COR-L47 (cell line): Measurements from ENCODE around the gene LHFPL2.
"Not testable (repeated sequence)": the region's sequence is repeated elsewhere in the genome, so short reads cannot be mapped to it uniquely, and the experiment has no call there.

Source experiments
- DNase-seq: peaks from one replicate; lab custom pipeline; 2025; lab: John Stamatoyannopoulos, UW

Gene LHFPL2

DNA sequence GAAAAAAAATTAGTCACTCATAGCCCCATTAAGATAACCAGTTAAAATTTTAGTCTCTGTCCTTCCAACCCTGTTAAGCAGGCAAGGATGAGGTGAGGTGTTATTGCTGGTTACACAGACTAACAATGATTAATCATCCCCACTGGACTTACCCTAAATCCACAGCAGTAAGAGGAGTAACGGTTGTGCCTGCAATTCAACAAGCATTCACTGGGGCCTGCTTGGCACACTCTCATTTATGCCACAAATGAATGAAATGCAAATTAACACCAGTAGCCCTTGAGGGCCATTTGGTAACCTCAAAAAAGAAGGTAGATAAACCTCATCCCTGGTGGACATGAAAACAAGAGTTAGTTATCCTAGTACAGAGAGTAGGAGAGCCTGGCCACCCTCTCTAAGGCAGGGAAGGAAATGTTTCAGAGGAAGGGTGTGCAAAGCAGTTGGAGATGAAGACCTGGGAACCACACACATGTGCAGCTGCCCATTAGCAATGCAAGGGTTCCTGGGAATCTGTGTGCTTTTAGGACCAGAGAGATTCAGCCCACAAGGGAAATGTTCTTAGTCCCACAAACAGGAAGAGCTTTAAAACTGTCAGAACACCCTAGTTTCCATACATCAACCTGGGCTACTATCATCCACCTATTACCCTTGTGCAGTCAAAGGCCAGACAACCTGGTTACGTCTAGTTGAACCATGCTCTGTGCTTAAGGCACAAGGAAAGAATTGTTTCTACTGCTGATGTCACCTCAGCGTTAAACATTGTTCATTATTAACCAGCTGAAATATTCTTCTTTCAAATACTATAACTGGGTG, 7.7 kb downstream of the LHFPL2 start:
- no peak for DNase-seq

DNA sequence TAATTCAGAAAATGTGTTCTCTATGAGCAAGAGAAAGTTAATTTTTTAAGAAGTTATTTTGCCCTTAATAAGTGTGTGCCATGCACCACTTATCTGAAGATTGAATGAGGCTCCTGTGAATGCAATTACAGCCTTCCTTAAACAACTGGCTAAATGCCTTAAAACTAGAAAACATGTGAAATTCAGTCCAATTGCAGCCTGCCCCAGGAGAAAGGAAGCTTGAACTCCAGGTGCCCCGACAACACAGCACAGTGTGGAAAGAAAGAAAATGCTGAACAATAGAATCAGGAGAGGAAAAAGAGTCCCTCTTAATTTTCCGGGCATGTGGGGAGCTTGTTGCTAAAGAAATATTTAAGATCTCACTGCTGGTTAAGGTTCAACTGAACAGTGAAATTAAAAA, 8.8 kb downstream of the LHFPL2 start:
- DNase-seq: no peak

DNA sequence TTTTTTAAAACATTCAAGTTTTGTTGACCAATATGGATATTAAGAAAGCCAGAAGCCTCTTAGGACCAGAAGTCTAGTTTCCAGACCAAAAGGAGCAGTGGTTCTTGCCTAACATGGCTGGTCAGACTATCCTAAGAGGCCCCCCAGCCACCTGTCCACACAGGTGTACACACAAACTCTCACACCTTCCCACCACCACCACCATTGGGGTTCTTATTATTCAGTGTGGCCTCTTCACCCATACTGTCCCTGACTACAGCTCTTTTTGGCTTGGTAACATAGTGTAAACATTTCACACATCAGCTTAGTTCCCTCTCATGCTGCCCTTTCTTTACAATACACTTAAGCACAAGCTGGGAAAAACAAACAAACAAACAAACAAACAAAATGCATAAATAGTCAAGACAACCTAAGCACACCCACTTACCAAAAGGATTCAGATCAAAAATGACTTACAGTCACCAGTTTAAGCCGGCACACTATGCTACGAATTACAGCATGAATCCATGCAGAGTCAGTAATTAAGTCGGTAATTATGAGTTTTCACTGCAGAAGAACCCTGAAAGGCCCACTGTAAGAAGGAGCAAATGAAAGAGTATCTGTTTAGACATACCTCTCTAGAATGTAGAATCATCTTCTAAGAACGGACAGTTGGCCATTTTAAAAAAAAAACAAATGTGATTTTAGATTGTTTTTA, 9.5 kb downstream of the LHFPL2 start:
- DNase-seq: peak; percentile 34

DNA sequence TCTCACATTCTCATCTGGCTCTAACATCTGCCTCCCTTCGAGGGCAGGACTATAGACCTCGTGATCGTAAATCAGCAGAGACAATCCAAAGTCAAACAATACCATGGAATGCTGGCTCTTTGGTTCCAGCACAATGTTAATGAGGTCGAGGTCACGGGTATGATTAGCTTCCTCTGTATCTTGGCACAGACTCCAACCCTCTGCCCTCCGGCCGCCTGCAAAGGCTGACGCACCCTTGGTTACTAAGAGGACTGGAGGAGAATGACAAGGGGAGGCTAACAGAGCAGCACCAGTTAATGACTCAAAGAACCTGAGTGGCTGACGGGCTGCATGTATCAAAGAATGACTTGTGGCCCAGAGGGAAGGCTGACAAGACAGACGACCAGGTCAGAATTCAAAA, 10.1 kb downstream of the LHFPL2 start:
- peak; percentile 74 for DNase-seq

DNA sequence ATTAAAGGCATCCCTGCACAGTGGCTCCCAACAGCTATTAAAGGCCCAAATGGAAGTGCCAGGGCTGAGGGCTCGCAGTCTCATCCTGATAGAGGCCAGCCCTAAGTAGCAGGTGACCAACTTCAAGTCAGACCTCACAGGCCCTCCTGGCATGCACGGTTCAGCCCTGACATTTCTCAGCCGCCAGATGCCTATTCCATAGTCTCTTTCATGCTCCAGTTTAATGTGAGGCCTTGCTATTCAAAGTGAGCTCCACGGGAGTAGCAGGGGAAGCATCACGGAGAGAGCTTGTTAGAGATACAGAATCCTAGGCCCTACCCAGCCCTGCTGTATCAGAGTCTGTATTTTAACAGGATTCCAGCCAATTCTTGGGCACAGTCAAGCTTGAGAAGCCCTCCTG, 11.1 kb downstream of the LHFPL2 start:
- DNase-seq: no peak

DNA sequence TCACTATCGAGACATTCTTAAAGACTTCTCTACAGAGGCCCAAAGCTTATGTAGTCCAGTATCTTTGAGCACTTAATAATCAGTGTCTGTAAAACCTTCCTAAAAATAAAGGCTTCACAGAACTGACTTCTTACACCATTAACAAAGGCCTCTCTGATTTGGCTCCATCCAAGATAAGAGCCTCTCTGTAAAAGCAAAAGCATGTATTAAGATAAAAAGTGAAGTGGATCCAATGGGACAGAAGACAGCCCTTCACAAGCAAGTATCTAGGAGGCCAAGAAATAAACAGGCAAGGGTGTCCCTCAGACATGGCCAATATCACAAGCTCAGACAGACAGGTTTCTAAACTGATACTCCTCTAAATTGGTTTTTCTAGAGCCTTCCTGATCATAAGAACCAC, 11.9 kb downstream of the LHFPL2 start:
- DNase-seq: no peak

DNA sequence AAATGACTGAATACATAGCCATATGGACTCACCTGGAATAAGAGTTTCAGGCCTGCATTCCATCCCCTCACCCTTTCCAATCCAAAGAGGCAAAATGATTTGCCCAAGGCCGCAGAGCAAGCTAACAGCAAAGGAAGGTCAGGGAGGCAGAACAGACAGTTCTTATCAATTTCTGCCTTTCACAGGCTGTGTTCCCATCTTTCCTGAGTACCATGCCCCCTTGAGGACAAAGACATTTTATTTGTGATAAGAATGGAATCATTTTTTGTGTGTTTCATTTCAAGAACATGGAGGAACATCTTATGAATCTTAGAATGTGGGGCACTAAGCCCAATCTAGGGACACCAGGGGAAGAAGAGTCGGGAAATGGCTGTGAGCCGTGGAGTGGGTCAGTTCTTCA, 13.9 kb downstream of the LHFPL2 start:
- no peak for DNase-seq

DNA sequence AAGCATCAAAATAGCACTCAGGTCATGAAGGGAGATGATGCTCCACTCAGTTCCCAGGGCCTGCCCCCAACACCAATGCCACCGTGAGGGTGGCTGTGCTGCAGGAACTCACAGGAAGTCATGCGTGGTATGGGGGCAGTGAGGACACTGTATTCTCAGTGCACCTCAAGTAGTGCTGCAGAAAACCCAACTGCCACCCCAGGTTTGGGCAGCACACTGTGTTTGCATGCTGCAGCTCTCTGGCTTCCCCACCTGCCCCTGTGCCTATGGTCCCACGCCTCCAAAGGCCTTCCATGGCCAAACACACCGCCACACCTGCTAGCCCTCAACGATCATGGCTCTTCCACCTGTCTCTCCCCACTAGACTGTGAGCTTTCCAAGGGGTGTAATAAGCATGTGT, 14.3 kb downstream of the LHFPL2 start:
- DNase-seq: no peak

DNA sequence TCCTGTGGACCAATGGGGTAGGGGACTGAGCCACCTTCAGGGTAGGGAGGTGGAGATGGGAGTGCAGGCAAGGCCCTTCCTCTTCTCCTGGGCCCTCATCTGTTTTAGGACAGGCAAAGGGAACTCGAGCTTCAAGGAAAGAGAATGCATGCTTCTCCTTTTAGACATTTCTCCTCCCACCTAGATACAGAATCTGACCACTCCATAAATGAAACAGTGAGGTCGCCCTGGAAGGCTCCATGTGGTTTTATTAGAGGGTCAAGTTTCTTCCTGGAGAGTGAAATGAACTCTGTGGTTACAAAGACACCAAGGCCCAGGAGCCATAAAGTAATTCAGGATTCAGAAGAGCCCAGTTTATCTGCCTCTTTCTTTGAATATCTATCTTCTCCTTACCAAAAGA, 14.9 kb downstream of the LHFPL2 start:
- DNase-seq: no peak

DNA sequence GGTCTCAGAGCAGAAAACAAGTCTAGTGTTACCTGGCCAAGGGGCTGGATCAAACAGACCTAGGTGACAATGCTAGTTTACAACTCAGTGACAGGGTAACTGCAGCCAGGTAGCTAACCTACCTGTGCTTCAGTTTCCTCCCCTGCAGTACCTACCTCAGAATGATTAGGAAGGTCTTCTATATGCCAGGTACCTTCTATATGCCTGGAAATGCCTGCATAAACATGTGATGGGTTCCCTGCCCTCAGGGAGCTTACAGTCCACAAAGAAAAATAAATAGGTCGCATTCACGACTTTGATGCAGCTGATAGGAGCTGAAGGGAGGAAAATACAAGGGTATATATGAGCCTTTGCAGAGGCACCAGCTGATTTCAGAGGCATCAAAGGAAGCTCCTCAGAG, 16.1 kb downstream of the LHFPL2 start:
- no peak for DNase-seq

DNA sequence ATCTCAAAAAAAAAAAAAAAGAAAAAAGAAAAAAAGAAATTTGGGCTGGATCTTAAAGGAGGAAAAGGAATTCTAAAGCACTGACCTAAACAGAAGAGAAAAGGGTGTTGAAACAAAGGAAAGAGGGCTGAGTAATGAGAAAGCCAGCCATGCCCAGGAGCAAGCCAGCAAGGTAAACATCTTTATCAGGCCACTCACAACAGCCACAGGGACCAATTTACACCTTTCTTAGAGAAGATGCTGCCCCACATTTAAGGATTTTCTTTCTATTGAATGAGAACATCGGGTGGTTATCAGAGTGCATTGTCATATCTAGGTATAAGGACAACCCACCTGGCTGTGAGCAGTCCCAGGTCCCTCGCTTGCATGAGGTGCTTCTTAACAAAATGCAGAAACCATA, 16.6 kb downstream of the LHFPL2 start:
- no peak for DNase-seq

DNA sequence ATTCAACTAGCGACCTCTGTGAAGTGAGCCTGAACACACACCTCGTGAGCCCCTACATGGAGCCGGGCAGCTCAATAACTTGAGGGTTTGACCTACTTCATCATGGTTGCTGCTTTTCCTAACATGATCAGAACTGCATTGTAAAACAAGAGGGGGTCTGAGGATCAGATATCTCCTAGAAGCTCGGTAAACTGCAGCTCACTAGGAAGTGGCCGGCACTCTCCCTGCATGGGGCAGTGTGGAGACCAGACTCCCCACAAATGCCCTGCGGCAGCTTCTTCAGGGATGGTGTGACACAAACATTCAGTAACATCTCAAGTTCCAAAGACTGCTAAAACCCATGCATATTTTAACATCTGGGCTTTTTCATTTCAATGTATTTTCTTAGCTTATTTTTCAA, 18.5 kb downstream of the LHFPL2 start:
- DNase-seq: no peak

DNA sequence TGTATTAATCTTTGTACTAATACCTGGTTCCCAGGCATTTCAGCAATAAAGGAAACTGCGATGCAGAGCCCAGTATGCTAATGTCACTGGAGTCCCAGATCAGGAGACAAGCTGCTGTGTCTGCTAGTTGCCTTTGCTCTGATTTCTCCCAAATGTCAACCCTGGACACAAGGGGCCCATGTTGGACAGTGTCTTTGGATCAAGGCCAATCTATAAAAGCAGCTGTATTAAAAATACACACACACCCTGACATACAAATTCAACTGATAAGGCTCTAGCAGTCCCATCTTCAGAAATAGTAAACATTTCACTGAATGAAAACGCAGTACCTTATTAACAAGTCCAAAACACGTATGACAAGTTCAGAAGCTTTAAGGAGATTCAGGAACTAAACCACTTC, 18.9 kb downstream of the LHFPL2 start:
- DNase-seq: no peak

DNA sequence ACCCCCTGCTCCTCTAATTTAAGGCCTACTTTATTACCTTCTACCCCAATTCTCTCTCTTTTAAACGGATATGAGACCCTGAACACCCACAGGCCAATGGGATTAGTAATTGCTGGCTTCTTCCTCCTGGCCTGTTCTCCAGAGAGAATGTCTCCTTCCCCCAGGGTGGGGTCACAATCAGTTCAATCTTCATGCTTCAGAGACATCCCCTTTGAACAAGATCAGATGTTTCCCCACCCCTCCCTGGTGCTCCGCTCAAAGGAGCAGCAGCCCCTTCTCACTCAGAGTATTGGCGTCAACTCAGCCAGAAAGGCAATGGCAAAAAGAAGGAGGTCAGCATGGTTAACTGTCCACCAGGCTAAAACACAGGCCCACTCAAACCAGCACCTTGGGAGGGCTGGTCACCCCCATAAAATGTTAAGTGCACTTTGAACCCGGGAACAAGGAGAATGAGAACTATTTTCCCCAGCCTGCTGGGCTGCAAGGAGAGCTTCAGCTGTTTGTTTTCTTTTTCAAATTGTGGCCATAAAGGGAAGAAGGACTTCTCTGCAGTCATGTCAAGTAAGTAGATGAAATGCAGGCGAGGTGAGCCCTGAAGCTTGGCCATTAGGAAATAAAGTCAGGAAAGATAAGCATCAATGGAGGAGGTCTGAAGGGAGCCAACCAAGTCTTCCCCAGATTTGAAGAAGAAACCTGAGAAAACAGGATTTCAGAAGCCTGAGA, 20.1 kb downstream of the LHFPL2 start:
- no peak for DNase-seq

DNA sequence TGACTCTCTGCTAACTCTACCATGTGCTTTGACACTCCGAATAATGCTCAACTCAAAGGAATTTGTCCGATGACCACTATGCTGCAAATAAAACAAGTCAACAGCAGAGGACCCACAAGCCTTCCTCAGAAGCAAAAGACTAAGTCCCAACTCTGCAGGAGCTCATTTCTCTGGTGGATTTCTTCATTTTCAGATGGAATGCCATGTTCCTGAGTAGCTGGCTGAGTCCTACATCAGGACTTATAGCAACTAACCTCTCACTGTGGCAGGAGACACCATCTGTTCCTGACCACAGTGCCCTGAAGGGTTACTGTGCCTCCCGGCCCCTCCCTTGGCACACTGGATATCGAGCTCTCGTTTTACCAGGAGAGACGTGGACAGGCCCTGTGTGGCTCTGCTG, 20.8 kb downstream of the LHFPL2 start:
- DNase-seq: no peak

DNA sequence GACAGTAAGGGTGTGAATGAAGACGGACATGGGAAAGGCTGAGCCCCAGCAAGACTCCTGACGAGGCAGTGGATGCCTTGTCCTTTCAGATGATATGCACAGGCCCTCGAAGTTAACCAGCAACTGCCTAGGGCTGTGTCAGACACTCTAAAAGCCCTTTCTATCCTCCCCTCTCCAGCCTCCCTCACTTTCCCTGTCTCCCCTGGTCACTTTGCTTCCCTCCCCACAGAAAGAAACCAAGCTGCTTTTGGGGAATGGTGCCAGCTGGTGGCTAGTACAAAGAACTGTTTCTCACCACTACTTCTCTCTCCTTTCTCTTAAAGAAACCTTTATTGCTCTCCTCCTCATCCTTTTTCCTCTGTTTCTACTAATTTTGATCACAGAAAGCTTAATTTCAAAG, 21.4 kb downstream of the LHFPL2 start:
- DNase-seq: no peak

DNA sequence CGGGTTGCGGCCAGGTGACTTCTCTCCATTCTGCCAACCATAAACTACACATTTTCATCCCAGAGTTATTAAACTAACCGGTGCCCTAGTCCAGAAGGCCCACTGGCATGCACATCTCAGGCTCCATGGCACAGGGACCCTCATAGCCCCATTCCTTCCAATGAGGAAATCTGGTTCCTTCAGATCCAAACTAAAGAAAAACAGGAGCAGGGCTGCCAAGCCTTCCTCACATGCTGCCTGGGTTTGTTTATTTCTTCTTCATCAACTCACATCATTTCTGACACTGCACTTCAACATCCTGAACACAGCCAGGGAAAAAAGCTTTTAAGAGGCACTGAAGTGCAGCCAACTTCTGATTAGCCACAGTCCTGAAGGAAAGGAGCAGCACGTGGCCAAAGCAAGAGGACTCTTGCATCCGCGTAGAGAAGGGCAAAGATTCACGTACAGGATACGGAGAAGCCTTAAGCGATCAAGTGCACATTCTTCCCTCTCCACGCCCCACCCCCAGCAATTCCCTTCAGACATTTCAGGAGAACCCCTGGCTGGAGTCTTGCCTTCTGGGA, 22.5 kb downstream of the LHFPL2 start:
- no peak for DNase-seq

DNA sequence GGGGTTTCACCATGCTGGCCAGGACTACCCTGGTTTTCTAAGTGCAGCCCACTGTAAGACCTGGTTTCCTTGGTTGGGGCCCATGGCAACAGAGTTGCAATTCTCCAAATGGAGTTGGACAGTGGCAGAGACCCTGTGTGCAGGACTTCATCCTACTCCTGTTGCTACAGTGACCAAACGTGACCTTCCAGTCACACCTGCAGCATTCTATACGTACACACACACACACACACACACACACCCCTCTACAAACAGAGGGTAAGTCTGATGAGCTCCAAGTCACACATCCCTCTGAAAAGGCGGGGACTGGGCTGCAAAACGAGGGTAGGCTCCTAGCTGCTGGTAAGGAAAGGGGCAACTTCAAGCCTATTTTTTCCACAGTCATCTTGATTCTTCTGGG, 23.6 kb downstream of the LHFPL2 start:
- DNase-seq: no peak

DNA sequence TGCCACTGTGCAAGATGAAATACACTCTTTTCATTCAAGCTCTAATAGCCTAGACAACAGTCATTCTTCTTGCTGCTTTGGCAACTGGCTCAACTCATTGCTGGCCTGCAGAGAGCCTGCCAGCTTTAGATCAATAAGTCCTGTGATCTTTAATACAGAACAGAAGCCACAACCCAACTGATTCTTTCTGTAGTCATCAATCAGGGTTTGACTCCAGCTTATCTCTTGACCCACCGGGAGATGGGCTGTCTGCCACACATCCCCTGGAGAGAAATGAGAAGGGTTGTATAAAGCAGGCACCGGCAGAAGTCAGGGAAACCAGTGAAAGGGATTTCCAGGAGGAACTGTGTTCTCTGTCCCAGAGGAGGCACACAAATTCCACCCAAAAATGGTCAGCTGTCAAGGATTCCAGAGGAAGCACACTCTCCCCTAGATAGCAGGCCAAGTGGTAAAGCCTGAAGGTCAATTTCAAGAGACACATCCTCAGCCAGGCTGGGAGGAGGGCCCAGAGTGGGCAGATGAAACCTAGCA, 24.5 kb downstream of the LHFPL2 start:
- DNase-seq: no peak

DNA sequence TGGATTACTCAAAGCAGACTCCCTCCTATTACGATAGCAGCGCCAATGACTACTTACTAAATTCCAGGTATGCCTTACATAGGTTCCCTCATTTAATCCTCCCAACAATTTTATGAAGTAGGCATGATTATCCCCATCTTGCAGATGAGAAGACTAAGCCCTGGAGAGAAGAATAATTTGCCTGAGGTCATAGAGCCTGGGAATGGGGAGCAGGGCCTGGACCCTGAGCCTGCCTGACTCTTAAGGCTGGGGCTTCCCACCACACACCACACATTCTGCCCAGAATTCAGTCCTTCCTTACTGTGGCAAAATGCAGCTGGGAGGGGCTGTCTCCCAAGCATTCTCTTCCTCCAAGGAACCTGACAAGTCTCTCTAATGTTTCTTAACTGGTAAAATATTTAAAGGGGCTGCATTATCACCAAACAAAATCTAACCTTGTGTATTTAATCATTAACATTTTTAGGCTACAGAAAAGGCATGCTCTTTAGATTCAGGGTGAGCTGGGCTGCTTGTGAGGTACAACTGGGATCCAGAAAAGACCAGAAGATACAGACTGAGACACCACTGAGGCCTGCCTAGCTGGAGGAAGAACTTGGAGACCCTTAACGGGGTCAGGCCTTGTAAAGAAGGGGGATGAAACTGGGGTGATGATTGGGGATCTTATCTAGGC, 26.1 kb downstream of the LHFPL2 start:
- DNase-seq: no peak

DNA sequence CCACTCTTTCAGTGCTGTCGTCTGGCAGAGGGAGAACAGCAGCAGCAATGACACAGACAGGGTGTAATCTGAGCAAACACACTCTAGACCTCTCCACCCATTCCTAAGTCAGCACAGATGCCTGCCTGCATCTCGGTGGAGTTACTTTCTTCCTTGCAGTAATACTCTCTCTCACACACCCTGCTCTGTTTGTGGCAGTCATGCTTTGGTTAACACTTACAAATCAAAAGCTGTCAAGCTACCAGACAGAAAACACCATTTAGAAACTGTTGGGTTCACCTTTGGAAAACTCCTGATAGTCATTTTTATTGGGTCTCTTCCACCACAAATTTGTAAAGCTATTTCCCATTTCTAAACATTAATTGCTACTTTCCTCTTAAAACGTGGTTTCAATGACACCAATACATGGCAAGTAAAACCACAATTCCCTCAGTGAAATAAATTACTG, 27.3 kb downstream of the LHFPL2 start:
- no peak for DNase-seq

DNA sequence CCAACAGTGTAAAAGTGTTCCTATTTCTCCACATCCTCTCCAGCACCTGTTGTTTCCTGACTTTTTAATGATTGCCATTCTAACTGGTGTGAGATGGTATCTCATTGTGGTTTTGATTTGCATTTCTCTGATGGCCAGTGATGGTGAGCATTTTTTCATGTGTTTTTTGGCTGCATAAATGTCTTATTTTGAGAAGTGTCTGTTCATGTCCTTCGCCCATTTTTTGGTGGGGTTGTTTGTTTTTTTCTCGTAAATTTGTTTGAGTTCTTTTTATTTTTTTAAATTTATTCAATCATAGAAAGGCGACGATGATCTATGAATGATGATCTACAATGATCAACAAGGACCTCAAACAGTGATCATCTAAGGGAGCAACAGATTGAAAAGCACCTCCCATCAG, 28.5 kb downstream of the LHFPL2 start:
- DNase-seq: not testable (repeated sequence)
